Ectodermal cell (in vitro differentiated cells): ENCODE measurements around the gene BAIAP2.

Experiments
- H3K27ac ChIP-seq: 2 replicates; pipeline ENCODE4 v1.7.0; 2013; ENCODE audit warnings: mild to moderate bottlenecking, low read depth, low read length; ENCODE audit not compliant: insufficient read depth, poor library complexity, severe bottlenecking
- H3K27me3 ChIP-seq: 2 replicates; pipeline ENCODE4 v1.7.0; 2013; ENCODE audit warnings: mild to moderate bottlenecking, low read length; ENCODE audit not compliant: insufficient read depth, control insufficient read depth, poor library complexity, severe bottlenecking
- H3K36me3 ChIP-seq: one replicate; pipeline ENCODE4 v1.7.0; 2013; ENCODE audit warnings: low read length; ENCODE audit not compliant: control insufficient read depth, insufficient read depth
- H3K4me1 ChIP-seq: one replicate; pipeline ENCODE4 v1.7.0; 2013; ENCODE audit warnings: low read length; ENCODE audit not compliant: control insufficient read depth, insufficient read depth
- H3K4me3 ChIP-seq: 2 replicates; pipeline ENCODE4 v1.7.0; 2013; ENCODE audit warnings: low read depth, low read length, control low read depth; ENCODE audit not compliant: insufficient read depth
- H3K9me3 ChIP-seq: 2 replicates; pipeline ENCODE4 v1.7.0; 2013; ENCODE audit warnings: mild to moderate bottlenecking, low read length, moderate library complexity; ENCODE audit not compliant: control insufficient read depth
- WGBS, 2 experiments: methylation state at CpG; one replicate each; pipeline ENCODE4 v1.1.7; 2013; ENCODE audit warnings: missing lambda C conversion rate in 2 of 2; 5-methylcytosine and 5-hydroxymethylcytosine counted together

The BAIAP2 gene

GRCh38 chr17:81109957-81110356, 75.0 kb downstream of the BAIAP2 start:
- Histone ChIP-seq H3K9me3 (no peaks in the 10 kb centered on the region), H3K36me3 (no peaks in the 10 kb centered on the region), H3K27ac (no peak overlapping the region), H3K4me1 (peaks cover 19% of the 10 kb centered on the region), H3K4me3 (no peak overlapping the region), H3K27me3 (no peaks in the 10 kb centered on the region)
- 96% methylated on average over 22 of the region's 22 CpGs for WGBS, 2 experiments

- H3K27me3 ChIP-seq, result no peaks in the 10 kb centered on the region
- H3K4me3 ChIP-seq, result no peak overlapping the region
- H3K9me3 ChIP-seq, result no peaks in the 10 kb centered on the region
- no peak overlapping the region for H3K27ac ChIP-seq
- WGBS, 2 experiments, result 87 to 88% methylated on average over 30 of the region's 30 CpGs
- H3K36me3 ChIP-seq, result no peaks in the 10 kb centered on the region
- peaks cover 19% of the 10 kb centered on the region for H3K4me1 ChIP-seq
Observed at GRCh38 chr17:81110488-81111040, 75.6 kb downstream of the BAIAP2 start.

GRCh38 chr17:81111066-81111465, 76.1 kb downstream of the BAIAP2 start:
- WGBS, 2 experiments, result 83% methylated on average over 10 of the region's 10 CpGs
- no peaks in the 10 kb centered on the region for H3K9me3 ChIP-seq
- peaks cover 19% of the 10 kb centered on the region for H3K4me1 ChIP-seq

GRCh38 chr17:81112450-81112849, 77.5 kb downstream of the BAIAP2 start:
- 95 to 97% methylated on average over 23 of the region's 23 CpGs for WGBS, 2 experiments

More at GRCh38 chr17:81111066-81111465, 76.1 kb downstream of the BAIAP2 start:
- Histone ChIP-seq H3K27ac (no peak overlapping the region), H3K4me3 (no peak overlapping the region), H3K36me3 (no peaks in the 10 kb centered on the region), H3K27me3 (no peaks in the 10 kb centered on the region)

GRCh38 chr17:81113158-81113724, 78.3 kb downstream of the BAIAP2 start:
- Histone ChIP-seq H3K4me3 (no peak overlapping the region), H3K36me3 (no peaks in the 10 kb centered on the region), H3K9me3 (no peaks in the 10 kb centered on the region), H3K27me3 (no peaks in the 10 kb centered on the region), H3K4me1 (peaks cover 23% of the 10 kb centered on the region), H3K27ac (no peak overlapping the region)
- 93 to 94% methylated on average over 21 of the region's 21 CpGs for WGBS, 2 experiments

More at GRCh38 chr17:81112450-81112849, 77.5 kb downstream of the BAIAP2 start:
- Histone ChIP-seq H3K27me3 (no peaks in the 10 kb centered on the region), H3K9me3 (no peaks in the 10 kb centered on the region), H3K36me3 (no peaks in the 10 kb centered on the region), H3K4me1 (peaks cover 19% of the 10 kb centered on the region), H3K27ac (no peak overlapping the region), H3K4me3 (no peak overlapping the region)

- Histone ChIP-seq H3K9me3 (no peaks in the 10 kb centered on the region), H3K27me3 (peaks cover 6% of the 10 kb centered on the region), H3K36me3 (no peaks in the 10 kb centered on the region), H3K4me1 (peaks cover 20% of the 10 kb centered on the region), H3K27ac (no peak overlapping the region), H3K4me3 (no peak overlapping the region)
- WGBS, 2 experiments, result 69% methylated on average over 19 of the region's 19 CpGs
Observed at GRCh38 chr17:81114351-81115093, 79.6 kb downstream of the BAIAP2 start.

GRCh38 chr17:81115219-81115618, 80.3 kb downstream of the BAIAP2 start:
- 94 to 96% methylated on average over 11 of the region's 11 CpGs for WGBS, 2 experiments
- no peak overlapping the region for H3K27ac ChIP-seq
- H3K9me3 ChIP-seq, result no peaks in the 10 kb centered on the region
- H3K27me3 ChIP-seq, result peaks cover 6% of the 10 kb centered on the region
- H3K4me3 ChIP-seq, result no peak overlapping the region
- H3K4me1 ChIP-seq, result peaks cover 20% of the 10 kb centered on the region
- H3K36me3 ChIP-seq, result no peaks in the 10 kb centered on the region

GRCh38 chr17:81115749-81116464, 81.0 kb downstream of the BAIAP2 start:
- no peaks in the 10 kb centered on the region for H3K36me3 ChIP-seq
- H3K27me3 ChIP-seq, result peaks cover 6% of the 10 kb centered on the region
- H3K9me3 ChIP-seq, result no peaks in the 10 kb centered on the region
- peaks cover 20% of the 10 kb centered on the region for H3K4me1 ChIP-seq
- 94 to 95% methylated on average over 22 of the region's 22 CpGs for WGBS, 2 experiments
- no peak overlapping the region for H3K27ac ChIP-seq
- no peak overlapping the region for H3K4me3 ChIP-seq

- peaks cover 6% of the 10 kb centered on the region for H3K27me3 ChIP-seq
- no peaks in the 10 kb centered on the region for H3K36me3 ChIP-seq
- peaks cover 20% of the 10 kb centered on the region for H3K4me1 ChIP-seq
- 91 to 95% methylated on average over 8 of the region's 8 CpGs for WGBS, 2 experiments
- H3K4me3 ChIP-seq, result no peak overlapping the region
- no peak overlapping the region for H3K27ac ChIP-seq
- no peaks in the 10 kb centered on the region for H3K9me3 ChIP-seq
Observed at GRCh38 chr17:81116704-81117103, 81.8 kb downstream of the BAIAP2 start.

- 92% methylated on average over 20 of the region's 20 CpGs for WGBS, 2 experiments
- H3K4me3 ChIP-seq, result no peak overlapping the region
- no peaks in the 10 kb centered on the region for H3K9me3 ChIP-seq
- H3K27ac ChIP-seq, result no peak overlapping the region
- H3K27me3 ChIP-seq, result peaks cover 6% of the 10 kb centered on the region
- no peaks in the 10 kb centered on the region for H3K36me3 ChIP-seq
- H3K4me1 ChIP-seq, result peaks cover 20% of the 10 kb centered on the region
Observed at GRCh38 chr17:81117672-81118198, 82.8 kb downstream of the BAIAP2 start.
